B cell (primary cell): ENCODE results near the gene CNPY2. TPM values are rescaled to one million over a fixed set of nuclear protein-coding genes. Genes with fewer than 3 reads are reported as not detected.
A peak's percentile ranks its signal among the peaks of the same experiment; 100 is the strongest.

Experiments used
- ATAC-seq: fragments of 200-7000 bp; cut with Tn5 transposase; one replicate; pipeline ENCODE4 v1.10.0; 2021; ENCODE audit warnings: low read depth, mild to moderate bottlenecking, moderate number of reproducible peaks, moderate library complexity
- CTCF ChIA-PET: fragments of 350-600 bp; sonication (Branson Sonifier 250); formaldehyde crosslinking; loops from one replicate; lab custom pipeline; 2021; ENCODE audit warnings: antibody characterized with exemption, inconsistent platforms; lab: Charles Lee
- POLR2A ChIA-PET: fragments of 350-600 bp; sonication (Branson Sonifier 250); formaldehyde crosslinking; loops from one replicate; lab custom pipeline; 2021; ENCODE audit warnings: antibody characterized with exemption; lab: Charles Lee
- DNase-seq: peaks from one replicate; pipeline ENCODE4 v3.0.0; 2013
- H2AFZ ChIP-seq: 2 replicates; pipeline ENCODE4 v1.6.1; 2012; ENCODE audit warnings: mild to moderate bottlenecking, low read depth, low read length; ENCODE audit not compliant: insufficient read depth, poor library complexity, severe bottlenecking
- H3K27ac ChIP-seq, 2 donors: 1 replicate in 1 of 2; 2 replicates in 1 of 2; pipeline ENCODE4 v1.5.1; 2012 to 2013; ENCODE audit warnings: low read length in 2 of 2, mild to moderate bottlenecking in 2 of 2, moderate library complexity in 1 of 2
- H3K27me3 ChIP-seq, 4 experiments: fragments of 200-600 bp in 1 of 4; sonication (generic) in 1 of 4; replicated peaks in 1 of 4; 1 replicate in 2 of 4; 2 replicates in 2 of 4; pipeline versions ENCODE4 v1.6.1 to v1.7.0; 2013 to 2016; ENCODE audit warnings: low read length in 3 of 4, mild to moderate bottlenecking in 2 of 4, mixed read lengths in 1 of 4, moderate library complexity in 1 of 4; ENCODE audit not compliant: insufficient read depth in 4 of 4, control insufficient read depth in 3 of 4; ENCODE audit errors: control extremely low read depth in 1 of 4
- H3K36me3 ChIP-seq, 2 experiments: replicated peaks in 1 of 2; 1 replicate in 1 of 2; 2 replicates in 1 of 2; pipeline versions ENCODE4 v1.6.1 to v1.7.1; 2013; ENCODE audit warnings: low read length in 1 of 2; ENCODE audit not compliant: insufficient read depth in 2 of 2, control insufficient read depth in 1 of 2; ENCODE audit errors: control extremely low read depth in 1 of 2, extremely low read depth in 1 of 2
- H3K4me1 ChIP-seq, 2 donors: fragments of 200-600 bp in 1 of 2; sonication (generic) in 1 of 2; 1 replicate in 1 of 2; 2 replicates in 1 of 2; pipeline versions ENCODE4 v1.5.1 to v1.6.1; 2013 to 2017; ENCODE audit warnings: low read length in 2 of 2; ENCODE audit not compliant: control insufficient read depth in 2 of 2, insufficient read depth in 2 of 2
- H3K4me2 ChIP-seq: replicated peaks from 2 replicates; pipeline ENCODE3; 2012; ENCODE audit warnings: mild to moderate bottlenecking, low read depth, low read length; ENCODE audit not compliant: poor library complexity, severe bottlenecking
- H3K4me3 ChIP-seq, 5 experiments: fragments of 200-600 bp in 1 of 5; sonication (generic) in 1 of 5; 1 replicate in 3 of 5; 2 replicates in 2 of 5; pipeline versions ENCODE4 v1.5.1 to v1.7.0; 2011 to 2016; ENCODE audit warnings: low read length in 4 of 5, mild to moderate bottlenecking in 4 of 5, low read depth in 2 of 5, control low read depth in 1 of 5, moderate library complexity in 1 of 5; ENCODE audit not compliant: insufficient read depth in 1 of 5; ENCODE audit errors: control extremely low read depth in 1 of 5, extremely low read depth in 1 of 5
- H3K79me2 ChIP-seq: fragments of 200-600 bp; sonication (generic); one replicate; pipeline ENCODE4 v1.6.0; 2016; ENCODE audit warnings: low read length; ENCODE audit not compliant: control insufficient read depth, insufficient read depth
- H3K9ac ChIP-seq: fragments of 200-600 bp; sonication (generic); 2 replicates; pipeline ENCODE4 v1.6.1; 2017; ENCODE audit warnings: mild to moderate bottlenecking, low read length, moderate library complexity
- H3K9me3 ChIP-seq, 3 donors: one replicate each; pipeline versions ENCODE4 v1.6.1 to v1.7.1; 2013; ENCODE audit warnings: low read length in 2 of 3; ENCODE audit not compliant: control insufficient read depth in 2 of 3, insufficient read depth in 1 of 3; ENCODE audit errors: control extremely low read depth in 1 of 3
- H4K20me1 ChIP-seq: 2 replicates; pipeline ENCODE4 v1.6.0; 2012; ENCODE audit warnings: mild to moderate bottlenecking, low read length; ENCODE audit not compliant: insufficient read depth, control insufficient read depth, poor library complexity, severe bottlenecking
- H3K27ac Mint-ChIP-seq: one replicate; pipeline ENCODE4 v1.8.0; 2021; ENCODE audit warnings: mixed read lengths
- H3K27me3 Mint-ChIP-seq: one replicate; pipeline ENCODE4 v1.8.0; 2021; ENCODE audit warnings: mixed read lengths
- H3K4me1 Mint-ChIP-seq: one replicate; pipeline ENCODE4 v1.8.0; 2021; ENCODE audit warnings: mixed read lengths
- H3K4me3 Mint-ChIP-seq: one replicate; pipeline ENCODE4 v1.8.0; 2021; ENCODE audit warnings: mixed read lengths
- H3K9me3 Mint-ChIP-seq: one replicate; pipeline ENCODE4 v1.8.0; 2022; ENCODE audit warnings: mixed read lengths; ENCODE audit not compliant: insufficient read depth
- EZH2 ChIP-seq: IDR thresholded peaks from 2 replicates; pipeline ENCODE4 v1.6.1; 2012; ENCODE audit warnings: borderline replicate concordance, low read depth, mild to moderate bottlenecking, moderate library complexity, low read length; ENCODE audit not compliant: insufficient read depth, poor library complexity, severe bottlenecking
- WGBS: methylation state at CpG from one replicate; pipeline ENCODE4 v1.1.5; 2013; ENCODE audit warnings: missing lambda C conversion rate; ENCODE audit not compliant: insufficient coverage; 5-methylcytosine and 5-hydroxymethylcytosine counted together
- intact Hi-C: fragments of 100-400 bp; cut with micrococcal nuclease; formaldehyde crosslinking; loops from one replicate; pipeline ENCODE4 v1.10.0; 2022
- polyA plus RNA-seq: library from polyadenylated mRNA; depleted of rRNA; stranded (reverse); fragments of >200 nt; gene quantifications from 2 replicates; pipeline ENCODE4 v1.2.3, GENCODE V29; 2012
- total RNA-seq, 2 donors: library from RNA; stranded (reverse); fragments of 120-200 nt in 1 of 2; gene quantifications; 1 replicate in 1 of 2; 2 replicates in 1 of 2; pipeline versions ENCODE4 v1.2.3 to v1.2.4, GENCODE V29; 2013 to 2022
- TF ChIP-seq, protein P1 (sequence below): fragments of 200-600 bp; IDR thresholded peaks from one replicate; pipeline ENCODE4 v1.8.0; 2022; ENCODE audit warnings: antibody characterized with exemption, mild to moderate bottlenecking

The CNPY2 gene
- total and polyA plus RNA-seq, 2 donors (not counting 1 experiment from before 2014, with no cell fraction given) = 61.9 to 91.2 TPM

- intact Hi-C loops = loop anchor here (1.0 to 2.0 kb wide), 3 partner anchors 22 to 126 kb away; partner anchors contain the start of gene STAT2
Observed at GRCh38 chr12:56338308-56339157, 22.7 kb upstream of the CNPY2 start, which contains the start of gene IL23A. IL23A (plus strand) TSS chr12:56338884; CDS start chr12:56339045, 161 bp downstream.

More at GRCh38 chr12:56338308-56339157, 22.7 kb upstream of the CNPY2 start, which contains the start of gene IL23A:
- TF ChIP-seq, protein P1, sequence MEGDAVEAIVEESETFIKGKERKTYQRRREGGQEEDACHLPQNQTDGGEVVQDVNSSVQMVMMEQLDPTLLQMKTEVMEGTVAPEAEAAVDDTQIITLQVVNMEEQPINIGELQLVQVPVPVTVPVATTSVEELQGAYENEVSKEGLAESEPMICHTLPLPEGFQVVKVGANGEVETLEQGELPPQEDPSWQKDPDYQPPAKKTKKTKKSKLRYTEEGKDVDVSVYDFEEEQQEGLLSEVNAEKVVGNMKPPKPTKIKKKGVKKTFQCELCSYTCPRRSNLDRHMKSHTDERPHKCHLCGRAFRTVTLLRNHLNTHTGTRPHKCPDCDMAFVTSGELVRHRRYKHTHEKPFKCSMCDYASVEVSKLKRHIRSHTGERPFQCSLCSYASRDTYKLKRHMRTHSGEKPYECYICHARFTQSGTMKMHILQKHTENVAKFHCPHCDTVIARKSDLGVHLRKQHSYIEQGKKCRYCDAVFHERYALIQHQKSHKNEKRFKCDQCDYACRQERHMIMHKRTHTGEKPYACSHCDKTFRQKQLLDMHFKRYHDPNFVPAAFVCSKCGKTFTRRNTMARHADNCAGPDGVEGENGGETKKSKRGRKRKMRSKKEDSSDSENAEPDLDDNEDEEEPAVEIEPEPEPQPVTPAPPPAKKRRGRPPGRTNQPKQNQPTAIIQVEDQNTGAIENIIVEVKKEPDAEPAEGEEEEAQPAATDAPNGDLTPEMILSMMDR = no peak
- no peak for TF ChIP-seq EZH2
- peak within 1 kb of the TSS; percentile 86 to 88 for H3K27ac ChIP-seq
- H3K9me3 Mint-ChIP-seq = no peaks in the 10 kb centered on the region
- H3K4me3 ChIP-seq = peak within 1 kb of the TSS; percentile 26 to 59 (median 48)
- peak within 1 kb of the TSS; percentile 52 for H2AFZ ChIP-seq
- H3K27me3 Mint-ChIP-seq = no peaks in the 10 kb centered on the region
- H3K4me1 Mint-ChIP-seq = peaks cover 48% of the 10 kb centered on the region
- H3K27me3 ChIP-seq = no peaks in the 10 kb centered on the region
- H3K4me1 ChIP-seq = peaks cover 35 to 44% of the 10 kb centered on the region in 2 donors
- ATAC-seq = peak; percentile 55
- DNase-seq = peak; percentile 87
- H3K27ac Mint-ChIP-seq = peak within 1 kb of the TSS; percentile 99
- peak within 1 kb of the TSS; percentile 81 for H3K4me2 ChIP-seq
- peaks cover 11% of the 10 kb centered on the region for H3K79me2 ChIP-seq
- H3K9ac ChIP-seq = peak within 1 kb of the TSS; percentile 68
- 28% methylated on average over 5 of the region's 9 CpGs for WGBS
- no peaks in the 10 kb centered on the region for H3K9me3 ChIP-seq
- peak within 1 kb of the TSS; percentile 95 for H3K4me3 Mint-ChIP-seq
- ChIA-PET POLR2A (interaction anchor here (0.6 to 2.5 kb wide), 13 partner anchors 16 to 309 kb away, joined by 3 to 22 read pairs (median 5); partner anchors contain the start of genes CNPY2, CS, MYL6B and RNF41), CTCF (interaction anchor here (0.5 to 7.6 kb wide), 9 partner anchors 19 to 126 kb away, joined by 3 to 45 read pairs (median 6); partner anchors contain the start of genes CNPY2, STAT2 and TIMELESS)
- peaks cover 0 to 22% of the 10 kb centered on the region in 2 experiments for H3K36me3 ChIP-seq
- H4K20me1 ChIP-seq = no peaks in the 10 kb centered on the region
